GM12875 (cell line): Measurements from ENCODE around the gene ACSS1.

Experiments used
- H3K4me3 ChIP-seq: one replicate; pipeline ENCODE4 v1.5.1; 2011; ENCODE audit warnings: low read depth, low read length, control low read depth
- TF ChIP-seq, protein P1 (sequence below): IDR thresholded peaks from 2 replicates; pipeline ENCODE4 v1.5.1; 2011; ENCODE audit warnings: low read depth, mild to moderate bottlenecking, control low read depth, inconsistent platforms, low read length, moderate library complexity, borderline replicate concordance; ENCODE audit not compliant: insufficient read depth

The ACSS1 gene

DNA sequence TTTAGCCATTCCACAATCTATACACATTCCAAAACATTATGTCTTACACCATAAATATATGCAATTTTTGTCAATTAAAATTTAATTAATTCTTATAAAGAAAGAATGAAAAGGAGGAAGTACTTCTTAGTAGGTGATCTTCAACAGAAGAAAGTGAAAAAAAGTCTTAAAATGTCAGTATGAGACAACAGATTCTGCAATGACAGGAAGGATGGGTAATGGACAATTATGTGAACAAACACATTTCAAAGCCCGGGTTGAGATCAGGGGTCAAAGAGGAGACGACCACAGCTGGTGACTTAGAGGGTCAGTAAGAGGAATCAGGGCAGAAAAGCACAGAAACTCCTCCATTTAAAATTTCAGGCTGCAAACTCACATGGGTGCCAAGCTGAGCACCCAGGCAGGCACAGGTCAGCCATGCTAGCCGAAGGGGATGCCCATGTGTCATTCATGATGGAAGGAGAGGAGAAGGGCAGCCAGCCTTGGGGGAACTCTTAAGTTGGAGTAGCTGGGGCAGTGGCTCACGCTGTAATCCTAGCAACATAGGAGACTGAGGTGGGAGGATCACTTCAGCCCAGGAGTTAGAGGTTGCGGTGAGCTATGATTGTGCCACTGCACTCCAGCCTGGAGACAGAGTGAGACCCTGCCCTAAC, 13.0 kb upstream of the ACSS1 start:
- H3K4me3 ChIP-seq: no peak overlapping the region
- TF ChIP-seq, protein P1, sequence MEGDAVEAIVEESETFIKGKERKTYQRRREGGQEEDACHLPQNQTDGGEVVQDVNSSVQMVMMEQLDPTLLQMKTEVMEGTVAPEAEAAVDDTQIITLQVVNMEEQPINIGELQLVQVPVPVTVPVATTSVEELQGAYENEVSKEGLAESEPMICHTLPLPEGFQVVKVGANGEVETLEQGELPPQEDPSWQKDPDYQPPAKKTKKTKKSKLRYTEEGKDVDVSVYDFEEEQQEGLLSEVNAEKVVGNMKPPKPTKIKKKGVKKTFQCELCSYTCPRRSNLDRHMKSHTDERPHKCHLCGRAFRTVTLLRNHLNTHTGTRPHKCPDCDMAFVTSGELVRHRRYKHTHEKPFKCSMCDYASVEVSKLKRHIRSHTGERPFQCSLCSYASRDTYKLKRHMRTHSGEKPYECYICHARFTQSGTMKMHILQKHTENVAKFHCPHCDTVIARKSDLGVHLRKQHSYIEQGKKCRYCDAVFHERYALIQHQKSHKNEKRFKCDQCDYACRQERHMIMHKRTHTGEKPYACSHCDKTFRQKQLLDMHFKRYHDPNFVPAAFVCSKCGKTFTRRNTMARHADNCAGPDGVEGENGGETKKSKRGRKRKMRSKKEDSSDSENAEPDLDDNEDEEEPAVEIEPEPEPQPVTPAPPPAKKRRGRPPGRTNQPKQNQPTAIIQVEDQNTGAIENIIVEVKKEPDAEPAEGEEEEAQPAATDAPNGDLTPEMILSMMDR: no peak

DNA sequence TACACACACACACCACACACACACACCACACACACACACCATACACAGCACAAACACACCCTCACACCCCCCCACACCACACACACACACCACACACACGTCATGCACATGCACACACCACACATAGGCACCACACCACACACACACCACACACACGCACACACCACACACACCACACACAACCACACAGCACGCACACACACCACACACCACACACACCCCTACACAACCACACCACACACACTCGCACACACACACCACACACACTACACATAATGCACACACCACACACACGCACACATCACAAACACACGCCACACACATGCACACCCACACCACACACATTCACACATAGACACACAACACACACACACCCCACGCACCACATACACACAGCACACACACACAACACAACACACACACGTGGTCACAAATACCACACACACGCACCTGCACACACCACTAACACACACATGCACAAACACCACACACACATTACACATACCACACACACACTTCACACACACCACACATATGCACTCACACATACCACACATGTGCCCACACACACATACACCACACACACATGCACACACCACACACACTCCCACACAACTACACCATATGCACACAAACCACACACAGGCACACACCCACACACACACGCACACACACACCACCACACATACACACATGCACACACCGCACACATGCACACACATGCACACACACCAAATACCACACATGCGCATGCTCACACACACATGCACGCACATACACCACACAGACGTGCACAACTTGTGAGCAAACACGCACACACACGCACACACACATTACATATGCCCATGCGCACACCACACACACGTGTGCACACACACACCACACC, 9.4 kb upstream of the ACSS1 start:
- H3K4me3 ChIP-seq: no peak overlapping the region
- TF ChIP-seq, protein P1: no peak

DNA sequence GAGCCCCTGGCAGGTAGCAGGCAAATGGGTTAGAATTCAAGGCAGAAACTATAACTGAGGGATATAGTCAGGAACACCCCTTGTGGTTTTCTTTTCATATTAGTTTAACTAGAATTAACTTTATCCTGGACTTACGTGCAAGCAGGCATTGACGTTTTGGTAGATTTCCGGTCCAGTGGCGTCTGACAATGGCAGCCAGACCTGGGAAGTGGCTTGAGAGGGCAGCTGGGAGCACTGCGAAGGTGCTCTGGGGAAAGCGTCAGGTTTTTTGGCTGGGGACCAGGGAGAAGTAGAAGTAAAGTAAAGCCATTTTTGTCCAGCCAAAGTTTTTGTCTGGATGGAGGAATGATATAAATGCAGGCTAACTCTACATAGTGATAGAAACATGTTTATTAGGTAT, 8.4 kb upstream of the ACSS1 start:
- TF ChIP-seq, protein P1: no peak

DNA sequence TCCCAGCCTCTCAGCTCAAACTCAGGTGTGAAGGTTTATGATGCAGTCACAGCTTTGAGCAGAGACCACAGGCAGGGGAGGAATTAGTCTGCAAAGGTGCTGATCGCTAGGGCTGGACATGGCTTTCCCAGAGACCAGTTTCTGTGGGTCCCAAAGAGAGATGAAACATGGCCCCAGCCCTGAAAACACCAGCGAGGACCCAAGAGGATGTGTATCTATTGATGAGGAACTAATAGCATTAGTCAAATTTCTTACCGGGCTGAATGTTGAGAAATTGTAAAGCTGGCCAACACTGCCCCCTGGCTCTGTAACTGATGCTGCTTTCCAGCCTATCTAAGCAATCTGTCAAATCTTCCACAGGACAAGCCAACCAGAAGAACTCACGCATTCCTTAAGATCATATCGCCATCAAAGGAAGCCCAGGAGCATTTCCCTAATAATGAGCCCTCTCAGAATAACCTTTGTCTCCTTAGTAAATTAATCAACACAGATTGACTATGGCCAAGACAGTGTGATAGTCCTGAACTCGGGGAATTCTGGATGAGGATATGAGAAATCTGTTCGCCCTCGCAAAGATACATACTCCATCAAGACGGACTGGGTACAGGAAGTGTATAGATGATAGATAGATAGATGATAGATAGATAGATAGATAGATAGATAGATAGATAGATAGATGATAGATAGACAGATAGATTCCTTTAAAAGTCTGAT, 7.8 kb upstream of the ACSS1 start:
- H3K4me3 ChIP-seq: no peak overlapping the region
- TF ChIP-seq, protein P1: peak; percentile 64

More for the DNA sequence above, 8.4 kb upstream of the ACSS1 start:
- H3K4me3 ChIP-seq: no peak overlapping the region

DNA sequence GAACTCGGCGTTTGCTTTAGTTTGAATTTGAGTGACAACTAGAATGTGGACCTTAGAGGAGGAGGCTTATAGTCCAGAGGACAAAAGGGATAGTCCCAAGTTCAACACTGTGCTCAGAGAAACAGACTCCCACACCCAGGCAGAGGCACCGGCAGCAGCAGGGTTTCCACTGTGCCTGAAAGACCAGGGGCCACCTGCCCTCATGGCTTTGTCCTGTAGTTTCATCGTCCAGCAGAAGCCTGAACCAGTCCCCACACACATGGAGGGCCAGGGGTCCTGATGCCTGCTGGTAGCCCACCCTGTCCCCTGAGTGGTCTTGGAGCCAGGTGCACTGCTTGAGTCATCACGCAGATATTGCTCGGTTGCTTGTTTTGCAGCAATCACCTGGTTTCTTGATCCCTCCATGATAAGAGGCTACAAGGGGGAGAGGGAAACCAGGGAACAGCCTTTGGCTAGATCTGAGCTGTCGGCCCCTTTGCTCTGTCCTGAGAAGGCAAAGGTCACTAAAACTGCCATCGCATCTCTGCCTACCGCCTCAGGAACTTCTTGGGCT, 7.2 kb upstream of the ACSS1 start:
- H3K4me3 ChIP-seq: no peak overlapping the region
- TF ChIP-seq, protein P1: no peak

DNA sequence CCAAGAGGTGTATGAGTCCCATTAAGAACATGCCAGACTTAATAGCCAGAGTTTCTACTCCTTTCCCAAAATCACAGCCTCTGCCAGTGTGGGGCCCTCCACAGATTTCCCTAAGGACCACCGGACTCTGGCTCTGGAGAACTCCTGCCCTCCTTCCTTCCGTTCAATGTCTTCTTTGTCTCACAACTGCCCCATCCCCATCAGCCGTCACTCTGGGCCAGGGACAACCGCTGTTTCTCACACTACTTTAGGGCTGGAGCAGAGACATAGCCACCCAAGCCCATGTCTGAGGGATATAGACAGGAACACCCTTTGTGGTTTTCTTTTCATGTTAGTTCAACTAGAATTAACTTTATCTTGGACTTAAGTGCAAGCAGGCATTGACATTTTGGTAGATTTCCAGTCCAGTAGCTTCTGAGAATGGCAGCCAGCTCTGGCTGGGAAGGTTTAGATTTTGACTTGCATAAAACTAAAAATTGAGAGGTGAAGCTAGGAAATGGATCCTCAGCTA, 6.7 kb upstream of the ACSS1 start:
- TF ChIP-seq, protein P1: no peak

More for the DNA sequence above, 6.7 kb upstream of the ACSS1 start:
- no peak overlapping the region for H3K4me3 ChIP-seq
